GM23338 (cell line): Measurements from ENCODE around the gene TMEM174. TPM values are rescaled to one million over a fixed set of nuclear protein-coding genes. Genes with fewer than 3 reads are reported as not detected.

Experiments used
- ATAC-seq: fragments of 200-7000 bp; cut with Tn5 transposase; 3 replicates; pipeline ENCODE4 v1.9.1; 2020
- DNase-seq: peaks from one replicate; pipeline ENCODE4 v3.0.0-alpha.2; 2015; ENCODE audit warnings: low spot score
- H2AFZ ChIP-seq: fragments of 200-600 bp; sonication (generic); 2 replicates; pipeline ENCODE4 v1.8.0; 2016; ENCODE audit warnings: antibody characterized with exemption, mild to moderate bottlenecking, moderate library complexity
- H3F3A ChIP-seq: fragments of 200-600 bp; sonication (generic); replicated peaks from 2 replicates; pipeline ENCODE4 v1.8.0; 2017; ENCODE audit warnings: antibody characterized with exemption, mixed run types, low read depth
- H3K27ac ChIP-seq: fragments of 200-600 bp; sonication (generic); 2 replicates; pipeline ENCODE4 v1.6.1; 2016; ENCODE audit warnings: low read depth
- H3K27me3 ChIP-seq: fragments of 200-600 bp; sonication (generic); 2 replicates; pipeline ENCODE4 v1.8.0; 2016; ENCODE audit warnings: mild to moderate bottlenecking, mixed run types, moderate library complexity; ENCODE audit not compliant: insufficient read depth
- H3K36me3 ChIP-seq: fragments of 200-600 bp; sonication (generic); 2 replicates; pipeline ENCODE4 v1.8.0; 2016; ENCODE audit warnings: mild to moderate bottlenecking; ENCODE audit not compliant: insufficient read depth
- H3K4me1 ChIP-seq: fragments of 200-600 bp; sonication (generic); 2 replicates; pipeline ENCODE4 v1.8.0; 2016; ENCODE audit warnings: mild to moderate bottlenecking, moderate library complexity; ENCODE audit not compliant: insufficient read depth
- H3K4me2 ChIP-seq: fragments of 200-600 bp; sonication (generic); 2 replicates; pipeline ENCODE4 v1.7.1; 2017; ENCODE audit warnings: mixed run types
- H3K4me3 ChIP-seq: fragments of 200-600 bp; sonication (generic); 2 replicates; pipeline ENCODE4 v1.6.1; 2016; ENCODE audit warnings: mixed run types
- H3K79me2 ChIP-seq: fragments of 200-600 bp; sonication (generic); replicated peaks from 2 replicates; pipeline ENCODE4 v1.8.0; 2017; ENCODE audit warnings: mild to moderate bottlenecking; ENCODE audit not compliant: insufficient read depth
- H3K9me2 ChIP-seq: fragments of 200-600 bp; sonication (generic); 2 replicates; pipeline ENCODE4 v1.8.0; 2017; ENCODE audit not compliant: insufficient read depth
- H4K20me1 ChIP-seq: fragments of 200-600 bp; sonication (generic); replicated peaks from 2 replicates; pipeline ENCODE4 v1.8.0; 2017; ENCODE audit warnings: mild to moderate bottlenecking; ENCODE audit not compliant: insufficient read depth
- H3K27ac Mint-ChIP-seq: 2 replicates; pipeline ENCODE4 v1.8.0; 2020; ENCODE audit warnings: inconsistent platforms, mild to moderate bottlenecking, moderate library complexity, mixed read lengths
- H3K27me3 Mint-ChIP-seq: 3 replicates; pipeline ENCODE4 v1.8.0; 2022; ENCODE audit warnings: low read depth, mild to moderate bottlenecking, moderate library complexity, mixed read lengths, inconsistent platforms; ENCODE audit not compliant: insufficient read depth, poor library complexity
- H3K36me3 Mint-ChIP-seq: 3 replicates; pipeline ENCODE4 v1.8.0; 2021; ENCODE audit warnings: low read depth, mild to moderate bottlenecking, inconsistent platforms, moderate library complexity, mixed read lengths
- H3K4me1 Mint-ChIP-seq: 3 replicates; pipeline ENCODE4 v1.8.0; 2020; ENCODE audit warnings: mild to moderate bottlenecking, inconsistent platforms, mixed read lengths
- H3K4me3 Mint-ChIP-seq: 3 replicates; pipeline ENCODE4 v1.8.0; 2021; ENCODE audit warnings: moderate library complexity, mild to moderate bottlenecking, inconsistent platforms, mixed read lengths
- H3K9me3 Mint-ChIP-seq: 3 replicates; pipeline ENCODE4 v1.8.0; 2020; ENCODE audit warnings: moderate library complexity, mild to moderate bottlenecking, inconsistent platforms, mixed read lengths
- CTCF ChIP-seq, 2 experiments: fragments of 200-600 bp in 1 of 2; sonication (generic) in 1 of 2; conservative IDR thresholded peaks; 2 replicates each; pipeline versions ENCODE4 v1.5.1 to v1.6.1; 2016 to 2017; ENCODE audit warnings: antibody characterized with exemption in 2 of 2, low read depth in 2 of 2, mild to moderate bottlenecking in 2 of 2, moderate library complexity in 1 of 2
- REST ChIP-seq: IDR thresholded peaks from one replicate; pipeline ENCODE4 v1.6.1; 2018; ENCODE audit warnings: antibody characterized with exemption; ENCODE audit not compliant: unreplicated experiment
- ZNF462 ChIP-seq: fragments of 250-450 bp; sonication (Bioruptor Pico); IDR thresholded peaks from 2 replicates; pipeline ENCODE4 v1.5.0; 2020; ENCODE audit warnings: mild to moderate bottlenecking, moderate library complexity
- polyA plus RNA-seq: library from polyadenylated mRNA; unstranded; fragments of >200 nt; fragmentation: Nextera tagmentation; extraction: Ambion mirVana; gene quantifications from 2 replicates; pipeline ENCODE4 v1.2.1, GENCODE V29; 2016
- total RNA-seq: library from RNA; depleted of rRNA; stranded (reverse); fragments of >200 nt; shearing (Covaris generic); gene quantifications from 2 replicates; pipeline ENCODE4 v1.2.3, GENCODE V29; 2014

Gene TMEM174
- total and polyA plus RNA-seq, 2 experiments from 2014 or later: not detected

- Histone ChIP-seq H3K4me2 (no peak overlapping the region), H3K27me3 (no peaks in the 10 kb centered on the region), H3K9me2 (no peaks in the 10 kb centered on the region), H3F3A (no peaks in the 10 kb centered on the region), H3K79me2 (no peaks in the 10 kb centered on the region), H4K20me1 (no peaks in the 10 kb centered on the region), H3K4me1 (peaks cover 8% of the 10 kb centered on the region; the same call in 1 of the 2 replicates), H3K36me3 (no peaks in the 10 kb centered on the region), H3K4me3 (no peak overlapping the region), H2AFZ (no peak overlapping the region), H3K27ac (no peak overlapping the region)
- no peak overlapping the region for H3K4me3 Mint-ChIP-seq
- ATAC-seq: peak; percentile 97
- H3K36me3 Mint-ChIP-seq: no peaks in the 10 kb centered on the region
- peaks cover 7% of the 10 kb centered on the region for H3K27me3 Mint-ChIP-seq
- H3K27ac Mint-ChIP-seq: peak overlapping the region; percentile 26; the same call in 1 of the 2 replicates
- no peaks in the 10 kb centered on the region for H3K9me3 Mint-ChIP-seq
- peak; percentile 89 for DNase-seq
- H3K4me1 Mint-ChIP-seq: peaks cover 13% of the 10 kb centered on the region; the same call in 2 of the 3 replicates
- TF ChIP-seq CTCF (conservative IDR thresholded peaks at IDR 0.05; ENCODE audit: low read depth in 2 of 2): peak; percentile 89 to 91
- TF ChIP-seq ZNF462 (CRISPR knock-in tag): no peak
- TF ChIP-seq REST: no peak
These were observed 2.5 kb upstream of the TMEM174 start for GRCh38 chr5:73170522-73170921.
